NCI-H1930 (cell line): ENCODE results near the gene TRAPPC2.

Experiments
- DNase-seq, 2 experiments: peaks; one replicate each; lab custom pipeline; 2025; lab: John Stamatoyannopoulos, UW

The TRAPPC2 gene

DNA sequence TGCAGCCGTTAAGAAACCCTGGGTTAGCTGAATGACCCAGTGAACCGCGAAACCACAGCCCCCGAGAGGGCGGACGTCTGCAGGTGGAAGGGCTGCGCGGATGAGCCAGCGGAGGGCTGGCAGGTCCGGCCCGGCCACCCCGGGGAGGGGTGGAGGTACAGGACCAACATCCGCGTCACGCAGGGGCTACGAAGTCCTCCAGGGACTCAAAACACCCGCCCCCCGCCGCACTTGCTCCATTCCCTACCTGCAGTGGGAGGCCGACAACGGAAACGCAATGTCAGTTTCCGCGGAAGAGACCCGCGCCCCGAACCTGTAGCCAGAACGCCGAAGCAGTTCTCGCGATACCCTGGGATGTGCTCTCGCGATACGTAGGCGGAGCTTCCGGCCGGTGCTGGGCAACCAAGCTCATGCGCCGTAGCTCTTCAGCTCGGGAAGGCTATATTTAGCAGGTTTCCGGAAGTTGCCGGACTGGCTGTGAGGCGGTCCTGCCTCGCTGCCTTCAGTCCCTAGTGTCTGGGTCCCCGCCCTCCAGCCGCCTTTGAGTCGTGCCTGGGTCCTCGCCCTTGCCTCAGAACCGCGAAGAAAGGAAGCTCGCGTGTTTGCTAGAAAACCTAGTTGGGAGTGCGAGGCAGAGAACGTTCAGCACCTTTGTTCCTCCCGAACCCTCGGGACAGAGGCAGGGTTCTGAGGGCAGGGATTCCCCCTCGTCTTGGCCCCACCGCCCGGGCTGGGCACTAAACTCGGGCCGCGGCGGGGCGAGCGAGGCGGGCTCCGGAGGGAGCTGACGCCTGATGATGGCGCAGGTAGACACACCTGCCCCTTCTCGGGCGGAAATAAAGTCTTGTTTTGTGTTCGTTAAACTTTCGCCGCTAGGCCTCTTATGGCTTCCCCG lies at the start of gene TRAPPC2, which contains the start of gene OFD1:
TSS of gene TRAPPC2 (minus strand) at position 343 of the 895 bp plus-strand sequence. CDS start 14,657 bp downstream, outside the sequence.
TSS of gene OFD1 (plus strand) at position 471 of the 895 bp plus-strand sequence. CDS start at position 795, 324 bp downstream.
- DNase-seq = peak; percentile 85 to 88

DNA sequence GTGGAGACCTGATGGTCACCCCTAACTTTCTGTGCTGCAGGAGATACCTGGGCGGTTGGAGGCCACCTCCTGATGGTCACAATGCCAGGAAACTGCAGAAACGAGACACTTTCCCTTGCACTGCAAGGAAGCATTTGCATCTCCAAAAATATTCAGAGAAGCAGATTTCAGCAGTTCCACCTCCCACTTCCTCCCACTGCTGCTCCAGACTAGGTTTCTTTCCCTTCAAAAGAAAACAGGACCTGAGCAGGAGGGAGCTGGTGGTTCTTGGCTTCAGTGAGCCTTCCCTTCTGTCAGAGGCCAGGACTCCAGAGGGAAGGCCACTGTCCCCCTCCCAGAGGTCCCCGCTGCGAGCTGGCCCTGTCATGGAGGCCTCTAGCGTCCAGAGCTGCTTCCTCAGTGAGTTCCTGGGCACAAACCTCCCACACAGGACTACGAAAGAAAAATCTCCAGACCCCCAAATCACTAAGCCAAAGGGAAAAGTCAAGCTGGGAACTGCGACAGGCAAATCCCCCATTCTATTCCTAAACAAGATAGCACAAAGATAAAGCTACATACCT lies 46.5 kb upstream of the TRAPPC2 start:
- DNase-seq = no peak

DNA sequence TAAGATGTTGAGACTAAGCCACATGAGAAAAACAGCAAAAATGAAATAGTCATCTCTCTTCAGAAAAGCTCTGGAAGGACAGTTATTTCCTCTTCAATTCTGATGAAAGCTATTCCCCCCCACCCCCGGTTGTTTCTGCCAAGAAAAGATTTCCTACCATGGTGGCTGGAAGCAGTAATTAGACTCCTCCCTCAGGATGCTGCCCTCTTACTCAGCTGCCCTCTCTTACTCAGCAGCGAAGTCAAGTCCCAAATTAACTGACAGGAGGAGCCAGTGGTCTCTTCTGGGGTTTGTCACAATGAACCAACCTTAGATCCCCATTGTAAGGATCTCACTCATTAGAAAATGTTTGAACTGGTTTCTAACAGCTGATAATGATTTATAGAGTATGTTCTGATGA lies 44.5 kb upstream of the TRAPPC2 start:
- no peak for DNase-seq

- no peak for DNase-seq
These were observed 42.0 kb upstream of the TRAPPC2 start for GRCh38 chrX:13776387-13776786.

DNA sequence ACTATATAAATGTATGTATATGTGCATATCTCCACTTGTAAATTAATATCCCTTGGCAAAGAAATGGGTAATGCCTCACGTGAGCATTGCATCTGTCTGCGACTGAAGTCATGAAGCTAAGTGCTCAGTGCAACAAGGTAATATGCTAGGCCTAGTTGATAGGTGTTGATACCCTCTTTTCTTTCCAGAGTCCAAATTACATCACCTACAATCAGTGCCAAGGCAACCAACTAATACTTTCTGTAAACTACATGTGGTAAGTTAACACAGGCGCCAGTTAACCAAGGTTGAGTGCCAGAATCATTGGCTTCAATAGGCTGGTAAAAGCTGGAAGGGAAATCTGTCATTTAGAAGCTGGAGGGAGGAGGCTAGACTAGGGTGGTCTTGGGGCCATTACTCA lies 41.4 kb upstream of the TRAPPC2 start:
- DNase-seq = no peak

GRCh38 chrX:13774696-13775095 lies 40.3 kb upstream of the TRAPPC2 start:
- no peak for DNase-seq

DNA sequence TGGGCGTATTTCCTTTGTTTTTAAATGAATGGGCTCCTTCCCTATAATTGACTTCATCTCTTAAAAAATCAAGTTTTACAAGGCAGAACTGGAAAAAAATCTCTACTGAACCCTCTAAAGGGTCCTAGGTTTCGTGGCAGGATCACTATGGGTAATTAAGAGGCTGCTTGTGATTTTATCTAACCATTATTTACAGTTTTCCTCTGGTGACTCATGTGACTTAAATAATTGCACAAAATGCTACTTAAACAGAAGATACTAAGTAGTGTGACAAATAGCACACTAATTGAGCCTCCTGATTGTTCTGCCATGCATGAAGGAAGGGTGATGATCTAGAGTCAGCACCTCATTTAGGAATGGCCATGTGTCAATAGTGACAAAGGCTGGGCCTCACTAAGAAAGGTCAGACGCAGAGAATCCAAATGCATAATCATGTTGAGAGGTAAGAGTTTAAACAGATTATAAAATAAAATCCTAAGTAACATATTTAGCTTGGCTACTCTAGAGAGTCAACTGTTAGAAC lies 35.7 kb upstream of the TRAPPC2 start:
- DNase-seq = peak; percentile 24 to 62

- no peak for DNase-seq
These were observed 34.5 kb upstream of the TRAPPC2 start for GRCh38 chrX:13768939-13769338.

DNA sequence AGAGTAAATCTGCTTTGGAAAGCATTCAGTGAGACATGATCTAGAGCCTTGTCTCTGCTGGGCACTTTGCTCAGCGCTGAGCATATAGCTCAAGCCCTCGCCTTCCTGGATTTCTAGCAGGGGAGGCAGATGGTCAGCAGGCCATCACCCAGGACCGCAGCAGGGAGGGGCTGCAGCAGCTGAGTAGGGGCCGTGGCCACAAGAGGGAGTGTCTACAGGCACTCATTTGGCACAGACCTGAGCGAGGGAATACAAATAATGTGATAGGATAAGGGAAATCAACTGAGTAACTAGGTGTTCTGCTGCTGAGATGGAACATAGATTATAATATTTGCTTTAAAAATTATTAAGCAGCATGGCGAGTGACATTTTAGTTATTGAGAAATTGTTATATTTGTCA lies 30.3 kb upstream of the TRAPPC2 start:
- DNase-seq = peak in 1 of 2 experiments; percentile 16

GRCh38 chrX:13764281-13764680 lies 29.9 kb upstream of the TRAPPC2 start:
- no peak for DNase-seq

GRCh38 chrX:13763489-13763888 lies 29.1 kb upstream of the TRAPPC2 start:
- peak; percentile 12 to 18 for DNase-seq

DNA sequence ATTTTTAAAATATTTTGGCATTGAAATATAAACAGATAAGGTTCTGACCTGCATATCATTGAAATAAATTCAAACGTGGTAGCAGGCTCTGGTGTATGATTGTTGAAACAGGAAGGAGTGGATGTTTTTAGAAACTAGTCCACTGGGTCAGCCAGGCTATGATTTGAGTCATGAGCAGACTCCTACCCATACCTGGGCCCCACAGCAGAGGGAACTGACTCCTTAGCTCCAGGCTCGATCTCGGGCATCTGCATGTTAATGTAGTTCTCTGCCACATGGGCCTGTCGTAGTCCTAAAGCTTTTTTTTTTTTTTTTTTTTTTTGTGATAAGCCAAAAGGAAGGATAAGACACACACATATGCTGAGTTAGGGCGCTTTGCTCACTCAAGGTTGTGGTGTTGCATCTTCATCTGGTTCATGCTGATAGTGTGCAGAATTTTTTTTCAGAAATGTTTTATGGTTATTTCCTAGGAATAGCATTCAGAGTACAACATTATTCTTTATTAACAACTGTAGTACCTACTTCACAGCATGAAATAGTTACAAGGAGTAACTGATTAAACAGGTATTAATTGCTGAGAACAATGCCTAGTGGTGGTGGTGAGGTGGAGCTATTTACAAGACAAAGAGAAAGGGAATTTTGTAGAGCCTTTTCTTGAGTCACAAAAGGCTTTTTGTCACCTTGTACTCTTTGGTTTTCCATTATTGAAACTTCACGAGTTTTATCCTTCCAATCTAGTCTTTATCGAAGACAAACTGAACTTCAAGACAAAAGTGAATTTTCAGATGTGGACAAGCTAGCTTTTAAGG lies 27.4 kb upstream of the TRAPPC2 start:
- DNase-seq = no peak

DNA sequence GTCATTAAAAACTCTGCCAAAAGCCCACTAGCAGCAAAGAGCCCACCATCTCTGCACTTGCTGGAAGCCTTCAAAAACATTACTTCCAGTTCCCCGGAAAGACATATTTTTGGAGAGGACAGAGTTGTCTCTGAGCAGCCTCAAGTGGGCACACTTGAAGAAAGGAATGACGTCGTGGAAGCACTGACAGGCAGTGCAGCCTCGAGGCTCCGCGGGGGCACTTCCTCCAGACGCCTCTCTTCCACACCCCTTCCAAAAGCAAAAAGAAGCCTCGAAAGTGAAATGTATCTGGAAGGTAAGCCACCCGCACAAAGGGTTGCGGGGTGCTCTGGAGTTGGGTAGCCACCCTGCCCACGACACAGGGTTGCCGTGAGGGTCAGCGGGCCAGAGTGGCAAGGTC lies 26.0 kb upstream of the TRAPPC2 start:
- no peak for DNase-seq

- no peak for DNase-seq
These were observed 24.8 kb upstream of the TRAPPC2 start for GRCh38 chrX:13759152-13759718.

- no peak for DNase-seq
These were observed 22.0 kb upstream of the TRAPPC2 start for GRCh38 chrX:13756381-13756780.

DNA sequence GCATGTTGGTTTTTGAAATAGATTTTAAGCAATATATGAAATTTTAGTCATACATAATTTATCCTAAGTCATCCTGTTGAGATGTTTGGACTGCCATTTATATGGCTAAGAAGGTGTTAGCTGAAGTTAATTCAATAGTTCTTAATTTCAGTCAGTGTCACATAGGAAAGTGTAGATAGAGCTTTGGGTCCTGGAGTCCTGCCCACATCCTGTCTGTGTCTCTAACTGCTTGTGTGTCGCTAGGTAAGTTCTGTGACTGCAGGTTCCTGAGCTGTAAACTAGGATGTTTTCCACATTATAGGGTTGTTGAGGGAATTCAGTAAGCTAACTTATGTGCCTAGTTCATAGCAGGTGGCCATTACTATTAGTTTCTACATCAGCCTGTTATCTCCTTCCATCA lies 20.8 kb upstream of the TRAPPC2 start:
- no peak for DNase-seq

GRCh38 chrX:13754765-13755164 lies 20.3 kb upstream of the TRAPPC2 start:
- no peak for DNase-seq

DNA sequence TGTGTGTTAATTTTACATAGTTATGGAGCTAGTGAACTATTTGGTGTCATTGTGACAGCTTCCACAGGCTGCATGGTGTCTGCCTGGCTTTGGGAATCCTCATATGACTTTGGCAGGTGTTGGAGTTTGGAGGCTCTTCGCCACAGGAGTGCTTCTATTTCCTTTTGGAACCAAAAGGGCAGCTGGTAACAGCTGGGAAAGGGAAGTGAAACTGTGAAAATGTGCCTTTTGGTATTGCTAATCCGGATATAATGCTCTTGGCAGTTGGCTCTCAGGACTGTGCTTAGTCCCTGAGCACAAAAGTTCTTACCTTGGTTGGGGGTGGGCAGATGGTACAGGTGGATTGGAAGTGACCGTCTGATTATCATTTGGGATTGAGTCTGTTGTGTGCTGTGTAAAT lies 18.2 kb upstream of the TRAPPC2 start:
- DNase-seq = no peak

GRCh38 chrX:13752141-13752540 lies 17.7 kb upstream of the TRAPPC2 start:
- DNase-seq = no peak

DNA sequence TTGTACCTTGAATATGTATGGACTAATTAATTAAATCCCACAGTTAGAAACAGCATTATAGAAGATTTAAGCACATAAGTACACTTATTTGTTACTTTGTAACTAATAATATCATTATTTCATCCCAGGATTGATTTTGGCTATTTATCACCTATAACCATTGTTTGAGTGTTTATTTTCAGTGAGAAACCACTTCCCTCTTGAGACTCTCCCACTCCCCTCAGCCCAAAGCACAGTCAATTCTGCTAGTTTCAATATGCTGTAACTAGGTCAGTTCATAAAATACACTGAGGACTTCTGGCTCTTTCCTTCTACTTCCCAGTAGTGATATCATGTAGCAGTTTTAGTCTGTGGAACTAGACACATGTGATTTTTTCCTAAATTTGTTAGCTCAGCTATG lies 16.4 kb upstream of the TRAPPC2 start:
- no peak for DNase-seq

DNA sequence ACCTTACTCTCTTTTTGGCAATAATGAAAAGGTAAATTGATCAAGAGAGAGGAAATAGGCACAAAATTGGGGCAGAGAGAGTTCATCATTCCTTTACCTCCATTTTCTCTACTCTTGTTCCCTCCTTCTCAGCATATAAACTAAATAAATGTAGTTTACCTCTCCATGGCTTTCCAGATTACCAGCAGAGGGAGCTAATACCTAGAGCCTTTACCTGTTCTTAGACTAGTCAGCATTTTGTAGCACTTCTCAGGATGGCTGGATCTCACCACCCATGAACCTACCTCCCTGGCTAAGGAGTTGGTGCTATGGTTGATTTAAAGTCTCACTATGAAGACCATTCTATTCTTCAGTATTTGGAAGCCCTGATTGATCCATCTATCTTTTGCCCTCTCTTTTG lies 15.8 kb upstream of the TRAPPC2 start:
- DNase-seq = peak; percentile 3 to 15

- no peak for DNase-seq
These were observed 14.1 kb upstream of the TRAPPC2 start for GRCh38 chrX:13748486-13748885.
